ENCODE measurements around the gene CTNNA3.

The CTNNA3 gene

DNA sequence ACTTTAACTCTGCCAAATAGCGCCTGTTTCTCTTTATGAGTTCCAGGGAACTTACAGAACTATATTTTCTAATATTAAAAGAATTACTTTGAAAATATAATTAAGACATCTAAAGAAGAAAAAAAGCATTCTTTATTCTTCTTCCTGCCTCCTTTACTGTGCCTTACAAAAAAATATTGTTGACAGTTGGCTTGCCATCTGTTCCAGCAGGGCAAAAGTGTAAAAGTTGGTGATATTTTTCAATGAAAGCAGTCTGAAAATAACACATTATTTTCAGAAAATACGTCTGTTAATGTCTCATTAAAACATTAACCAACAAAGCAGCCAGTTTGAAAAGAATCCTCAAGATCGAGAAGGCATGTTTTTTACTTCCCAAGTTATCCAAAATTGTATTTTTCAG is 1802.3 kb downstream of the CTNNA3 start:
- no peak for FAIRE-seq

- FAIRE-seq = no peak
Observed at GRCh38 chr10:65892284-65892683, 1803.7 kb downstream of the CTNNA3 start.

DNA sequence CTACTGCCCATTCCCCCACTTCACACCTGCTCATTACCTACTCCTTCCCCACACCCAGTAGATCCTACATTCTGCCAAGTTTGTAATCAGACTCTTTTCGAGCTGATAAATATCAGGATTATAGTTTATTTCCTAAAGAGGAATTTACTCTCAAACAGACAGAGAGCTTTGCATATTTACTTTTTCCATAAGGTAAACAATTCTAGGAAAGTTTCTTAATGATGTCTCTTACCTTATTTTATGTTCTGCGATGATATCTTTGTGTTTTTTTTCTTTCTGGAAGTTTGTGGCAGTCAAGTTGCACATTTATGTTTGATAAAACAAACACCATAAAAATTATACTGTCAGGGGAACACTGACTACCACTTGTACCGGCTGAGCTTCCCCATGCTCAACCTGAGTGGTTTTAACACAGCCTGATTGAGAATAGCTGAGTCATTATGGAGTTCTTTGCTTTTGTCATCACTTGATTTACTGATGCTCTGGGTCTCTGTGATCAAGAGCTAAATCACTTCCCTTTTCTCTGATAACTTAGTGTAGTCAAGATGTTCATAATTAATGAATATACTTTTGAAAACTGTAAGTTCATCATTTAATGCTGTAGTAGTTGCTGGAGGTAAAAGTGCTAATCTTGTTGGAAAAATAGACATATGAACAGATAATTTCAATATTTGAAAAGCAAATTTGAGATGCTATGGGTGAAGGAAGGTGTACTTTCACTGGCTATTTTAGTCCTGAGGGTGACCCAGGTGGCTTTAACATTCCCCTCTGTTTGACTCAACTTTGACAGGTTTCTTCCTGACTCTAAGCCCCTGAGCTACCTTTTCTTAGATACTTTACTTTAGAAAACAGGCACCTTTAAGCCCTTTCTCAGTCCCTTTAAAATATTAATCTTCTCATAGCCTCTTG is 1804.7 kb downstream of the CTNNA3 start:
- FAIRE-seq = no peak

- no peak for FAIRE-seq
Observed at GRCh38 chr10:65864529-65864928, 1831.5 kb downstream of the CTNNA3 start.

GRCh38 chr10:65864036-65864435 is 1832.0 kb downstream of the CTNNA3 start:
- no peak for FAIRE-seq
